Measurements from ENCODE around the gene FAR2. TPM values are rescaled to one million over a fixed set of nuclear protein-coding genes. Genes with fewer than 3 reads are reported as not detected.
A peak's percentile ranks its signal among the peaks of the same experiment; 100 is the strongest.
"Not testable (repeated sequence)": the region's sequence is repeated elsewhere in the genome, so short reads cannot be mapped to it uniquely, and the experiment has no call there.

Gene FAR2
- total RNA-seq, 1 donor from 2014 or later, result 5.4 TPM

DNA sequence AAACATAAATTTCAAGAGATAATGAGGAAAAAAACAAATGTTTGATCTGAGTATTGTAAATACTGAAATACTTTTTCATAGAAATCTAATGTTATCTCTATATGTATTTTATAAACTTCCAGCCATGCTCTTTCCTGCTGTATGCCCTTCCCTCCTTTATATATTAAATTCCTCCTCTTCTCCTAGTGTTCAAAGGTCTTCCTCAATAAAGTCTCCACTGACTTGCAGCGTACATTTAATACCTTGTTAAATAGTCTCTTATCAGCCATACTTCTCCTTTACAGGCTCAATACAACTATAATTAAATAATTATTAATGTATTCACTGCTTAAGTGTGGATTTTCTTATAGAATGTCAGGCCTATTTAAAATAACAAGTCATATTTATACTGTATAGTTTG is 205.9 kb downstream of the FAR2 start:
- intact Hi-C loops (cut with micrococcal nuclease), result no loop called here
- H3K4me1 Mint-ChIP-seq (ENCODE audit: low read depth), result no peaks in the 10 kb centered on the region
- H3K4me3 Mint-ChIP-seq, result no peak overlapping the region
- H3K27ac Mint-ChIP-seq, result no peak overlapping the region
- H3K36me3 Mint-ChIP-seq (ENCODE audit: low read depth), result peaks cover 34% of the 10 kb centered on the region
- no peaks in the 10 kb centered on the region for H3K9me3 Mint-ChIP-seq
- DNase-seq (ENCODE audit: low spot score), result no peak
- H3K27me3 Mint-ChIP-seq (ENCODE audit: insufficient read depth), result no peaks in the 10 kb centered on the region

DNA sequence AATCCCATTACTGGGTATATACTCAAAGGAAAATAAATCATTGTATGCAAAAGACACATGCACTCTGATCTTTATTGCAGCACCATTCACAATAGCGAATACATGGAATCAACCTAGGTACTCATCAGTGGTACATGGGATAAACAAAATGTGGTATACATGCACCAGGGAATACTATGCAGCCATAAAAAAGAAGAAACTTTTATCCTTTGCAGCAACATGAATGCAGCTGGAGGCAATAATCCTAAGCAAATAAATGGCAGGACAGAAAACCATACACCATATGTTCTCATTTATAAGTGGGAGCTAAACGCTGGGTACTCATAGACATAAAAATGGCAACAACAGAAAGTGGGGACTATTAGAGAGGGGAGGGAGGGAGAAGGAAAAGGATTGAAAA is 216.0 kb downstream of the FAR2 start:
- DNase-seq (ENCODE audit: low spot score), result no peak
- intact Hi-C loops (cut with micrococcal nuclease), result no loop called here
- Mint-ChIP-seq H3K4me3 (no peak overlapping the region), H3K4me1 (ENCODE audit: low read depth) (peaks cover 7% of the 10 kb centered on the region), H3K27ac (no peak overlapping the region), H3K27me3 (ENCODE audit: insufficient read depth) (no peaks in the 10 kb centered on the region), H3K36me3 (ENCODE audit: low read depth) (peaks cover 33% of the 10 kb centered on the region), H3K9me3 (peaks cover 7% of the 10 kb centered on the region)

DNA sequence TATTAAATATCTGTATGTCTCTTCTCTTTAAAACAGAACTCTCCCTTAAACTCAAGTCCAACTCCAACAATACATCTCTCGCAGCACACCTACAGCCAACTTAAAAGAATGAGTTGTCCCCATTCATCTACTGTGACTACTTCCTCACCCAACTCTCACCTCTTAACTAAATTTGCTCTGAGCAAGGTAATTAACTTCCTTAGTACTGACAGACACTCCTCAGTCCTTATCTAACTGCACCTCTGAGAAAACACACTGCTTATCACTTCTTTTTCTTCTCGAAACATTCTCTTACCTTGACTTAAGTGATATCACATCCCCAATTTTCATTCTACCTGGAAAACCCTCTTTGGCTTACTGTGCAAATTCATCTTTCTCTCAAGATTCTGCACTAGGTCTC is 224.9 kb downstream of the FAR2 start:
- Mint-ChIP-seq H3K9me3 (no peaks in the 10 kb centered on the region), H3K4me1 (ENCODE audit: low read depth) (peaks cover 6% of the 10 kb centered on the region), H3K27me3 (ENCODE audit: insufficient read depth) (no peaks in the 10 kb centered on the region), H3K4me3 (no peak overlapping the region), H3K36me3 (ENCODE audit: low read depth) (peaks cover 16% of the 10 kb centered on the region), H3K27ac (no peak overlapping the region)
- intact Hi-C loops (cut with micrococcal nuclease), result no loop called here
- no peak for DNase-seq (ENCODE audit: low spot score)

DNA sequence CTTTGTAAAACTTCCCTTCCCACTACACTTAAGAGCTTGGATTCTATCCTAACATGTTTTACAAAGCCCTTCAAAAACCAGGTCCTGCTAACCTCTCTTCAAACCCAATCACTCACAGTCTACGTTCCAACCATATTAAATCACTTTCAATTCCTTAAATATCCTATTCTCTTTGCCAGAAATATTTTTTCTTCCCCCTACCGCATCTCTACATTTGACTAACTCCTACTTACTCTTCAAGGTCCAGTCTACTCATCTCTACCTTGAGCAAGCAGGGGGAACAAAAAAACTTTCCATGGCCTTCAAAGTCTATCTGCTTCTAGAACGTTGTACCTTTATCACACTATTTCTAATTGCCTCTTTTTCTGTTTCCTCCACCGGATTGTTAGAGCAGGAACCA is 225.8 kb downstream of the FAR2 start:
- DNase-seq (ENCODE audit: low spot score), result no peak
- Mint-ChIP-seq H3K9me3 (no peaks in the 10 kb centered on the region), H3K36me3 (ENCODE audit: low read depth) (peaks cover 14% of the 10 kb centered on the region), H3K4me3 (no peak overlapping the region), H3K27ac (no peak overlapping the region), H3K4me1 (ENCODE audit: low read depth) (peaks cover 15% of the 10 kb centered on the region), H3K27me3 (ENCODE audit: insufficient read depth) (no peaks in the 10 kb centered on the region)
- intact Hi-C loops (cut with micrococcal nuclease), result no loop called here

DNA sequence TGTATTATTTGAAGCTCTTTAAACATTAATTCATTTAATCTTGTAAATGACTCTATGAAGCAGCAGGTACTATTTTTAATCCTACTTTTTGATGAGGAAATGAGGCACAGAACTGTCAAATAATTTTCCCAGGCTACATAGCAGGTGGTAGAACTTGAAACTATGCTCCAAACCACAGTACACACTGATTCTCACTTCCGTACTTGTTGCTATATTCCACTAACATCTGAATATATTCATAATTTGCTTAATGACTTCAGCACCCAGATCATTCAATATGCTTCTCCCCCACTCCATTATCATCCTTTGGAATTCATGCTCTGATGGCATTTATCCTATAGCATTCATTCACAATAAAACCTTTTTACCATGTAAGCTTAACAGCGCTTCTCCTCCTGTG is 227.0 kb downstream of the FAR2 start:
- H3K4me1 Mint-ChIP-seq (ENCODE audit: low read depth), result peaks cover 22% of the 10 kb centered on the region
- H3K4me3 Mint-ChIP-seq, result no peak overlapping the region
- H3K27me3 Mint-ChIP-seq (ENCODE audit: insufficient read depth), result no peaks in the 10 kb centered on the region
- intact Hi-C loops (cut with micrococcal nuclease), result no loop called here
- H3K9me3 Mint-ChIP-seq, result no peaks in the 10 kb centered on the region
- no peak for DNase-seq (ENCODE audit: low spot score)
- peaks cover 12% of the 10 kb centered on the region for H3K36me3 Mint-ChIP-seq (ENCODE audit: low read depth)
- H3K27ac Mint-ChIP-seq, result no peak overlapping the region

DNA sequence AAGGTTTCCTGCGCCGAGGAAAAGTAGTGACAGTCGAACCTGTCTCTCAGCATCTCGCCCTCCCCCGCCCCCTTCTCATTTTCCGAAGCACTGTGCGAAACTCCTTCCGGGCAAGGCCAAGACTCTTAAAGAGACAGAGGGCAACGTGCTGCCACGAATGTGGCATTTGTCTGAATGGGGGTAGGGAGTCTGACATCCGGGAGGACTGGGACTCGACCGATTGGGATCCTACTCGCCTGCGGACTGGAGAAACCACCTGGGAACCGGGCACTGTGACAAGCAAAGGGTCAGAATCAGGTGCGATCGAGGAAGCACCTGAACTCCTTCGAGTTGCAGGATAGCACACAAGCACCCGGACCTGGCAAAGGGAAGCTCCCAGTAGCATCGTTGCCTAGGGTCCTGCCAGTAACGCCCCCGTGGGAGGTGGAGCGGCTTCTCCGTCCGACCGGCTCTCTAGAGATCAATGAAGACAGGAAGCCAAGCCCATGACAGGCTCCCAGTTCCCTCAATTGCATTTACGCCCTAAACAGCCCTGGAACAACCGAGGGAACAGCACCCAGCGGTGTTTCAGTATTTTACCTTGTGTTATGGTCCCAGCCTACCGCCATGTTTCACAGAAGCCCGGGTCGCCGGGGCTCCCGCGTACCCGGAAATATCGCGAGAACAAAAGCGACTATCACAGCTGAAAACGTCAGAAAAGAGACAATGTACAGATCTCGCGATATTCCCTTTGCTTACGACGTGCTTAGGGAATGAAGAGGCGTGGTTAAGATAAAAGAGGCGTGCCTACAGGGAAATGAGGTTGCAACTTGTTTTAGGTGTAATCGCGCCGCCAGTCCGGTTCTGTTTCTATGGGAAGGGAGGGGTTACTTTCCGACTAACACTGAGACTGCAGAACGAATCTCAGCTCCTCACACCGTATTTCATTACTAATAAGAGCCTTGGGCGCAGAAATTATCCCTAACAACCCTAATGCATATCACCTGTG is 231.8 kb downstream of the FAR2 start, which contains the start of gene ERGIC2:
Gene ERGIC2, minus strand, starts transcription at position 637 of the 988 bp plus-strand sequence. CDS start 9,539 bp downstream, outside the sequence.
- Mint-ChIP-seq H3K27me3 (ENCODE audit: insufficient read depth) (peaks cover 4% of the 10 kb centered on the region), H3K9me3 (no peaks in the 10 kb centered on the region), H3K4me3 (peak within 1 kb of the TSS; percentile 97), H3K36me3 (ENCODE audit: low read depth) (peaks cover 9% of the 10 kb centered on the region), H3K27ac (peak within 1 kb of the TSS; percentile 94), H3K4me1 (ENCODE audit: low read depth) (peaks cover 31% of the 10 kb centered on the region)
- intact Hi-C loops (cut with micrococcal nuclease), result loop anchor here (1.0 to 10.0 kb wide), 11 partner anchors 9 to 1944 kb away; partner anchors contain the start of genes DDX11, FAR2, IPO8 and MRPS35
- DNase-seq (ENCODE audit: low spot score), result peak; percentile 90

DNA sequence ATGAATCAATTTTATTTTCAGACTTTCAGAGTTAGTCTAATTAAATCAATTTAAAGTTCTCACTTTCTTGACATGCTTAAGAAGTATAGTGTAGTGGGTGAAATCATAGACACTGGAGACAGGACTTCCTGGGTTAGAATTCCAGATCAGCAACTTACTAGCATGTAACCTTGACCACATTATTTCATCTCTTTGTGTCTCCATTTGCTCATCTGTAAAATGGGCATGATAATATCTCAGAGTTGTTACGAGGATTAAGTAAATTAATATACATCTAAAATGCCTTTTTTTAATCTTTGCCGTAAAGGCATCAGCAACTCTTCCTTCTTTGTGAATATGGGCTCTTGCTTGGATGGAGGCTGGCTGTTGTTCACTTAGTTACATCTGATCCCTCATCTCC is 233.2 kb downstream of the FAR2 start:
- Mint-ChIP-seq H3K27me3 (ENCODE audit: insufficient read depth) (peaks cover 4% of the 10 kb centered on the region), H3K27ac (no peak overlapping the region), H3K4me3 (peak overlapping the region; percentile 59), H3K9me3 (no peaks in the 10 kb centered on the region), H3K4me1 (ENCODE audit: low read depth) (peaks cover 31% of the 10 kb centered on the region), H3K36me3 (ENCODE audit: low read depth) (no peaks in the 10 kb centered on the region)
- intact Hi-C loops (cut with micrococcal nuclease), result loop anchor here (5.0 to 10.0 kb wide), 3 partner anchors 235 to 1693 kb away; partner anchors contain the start of genes DDX11 and FAR2
- DNase-seq (ENCODE audit: low spot score), result no peak

DNA sequence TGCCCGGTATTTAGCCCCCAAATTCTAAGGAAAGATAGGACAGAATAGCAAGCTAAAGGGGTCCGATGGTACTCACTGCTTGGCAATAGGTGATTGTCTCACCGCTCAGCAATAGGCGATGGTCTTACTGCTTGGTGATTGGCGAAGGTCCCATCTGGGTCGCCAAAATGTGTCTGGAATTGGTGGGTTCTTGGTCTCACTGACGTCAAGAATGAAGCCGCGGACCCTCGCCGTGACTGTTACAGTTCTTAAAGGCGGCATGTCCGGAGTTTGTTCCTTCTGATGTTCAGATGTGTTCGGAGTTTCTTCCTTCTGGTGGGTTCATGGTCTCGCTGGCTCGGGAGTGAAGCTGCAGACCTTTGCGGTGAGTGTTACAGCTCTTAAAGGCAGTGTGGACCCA is 236.1 kb downstream of the FAR2 start:
- not testable (repeated sequence) for H3K9me3 Mint-ChIP-seq; H3K4me3 Mint-ChIP-seq; DNase-seq (ENCODE audit: low spot score); H3K27me3 Mint-ChIP-seq (ENCODE audit: insufficient read depth); H3K36me3 Mint-ChIP-seq (ENCODE audit: low read depth); H3K27ac Mint-ChIP-seq
- peaks cover 17% of the 10 kb centered on the region for H3K4me1 Mint-ChIP-seq (ENCODE audit: low read depth)
- intact Hi-C loops (cut with micrococcal nuclease), result loop anchor here (10.0 kb wide), 1 partner anchor 1690 kb away; the partner anchor contains the start of gene DDX11

Other genes starting within 250 kb of the FAR2 start
- gene ERGIC2, start 231.9 kb downstream of the FAR2 start, total RNA-seq, result 94.9 and 105 TPM in 2 replicates